Mesenchymal stem cell (in vitro differentiated cells and primary cell): ENCODE data around the gene SRPK3.

Experiments
- DNase-seq: peaks from one replicate; pipeline ENCODE4 v3.0.0-alpha.2; 2013
- H2AFZ ChIP-seq: one replicate; pipeline ENCODE4 v1.6.1; 2013; ENCODE audit warnings: low read depth, mild to moderate bottlenecking, control low read depth, inconsistent platforms, low read length, moderate library complexity
- H2AK5ac ChIP-seq: 2 replicates; pipeline ENCODE4 v1.6.1; 2013; ENCODE audit warnings: low read length, moderate library complexity, mild to moderate bottlenecking, inconsistent platforms; ENCODE audit not compliant: severe bottlenecking
- H2BK120ac ChIP-seq: one replicate; pipeline ENCODE4 v1.6.1; 2013; ENCODE audit warnings: low read depth, mild to moderate bottlenecking, inconsistent platforms, low read length, moderate library complexity
- H2BK12ac ChIP-seq, 2 experiments: one replicate each; pipeline ENCODE4 v1.6.1; 2013; ENCODE audit warnings: inconsistent platforms in 2 of 2, low read length in 2 of 2, mild to moderate bottlenecking in 2 of 2, moderate library complexity in 2 of 2, control low read depth in 1 of 2
- H2BK15ac ChIP-seq: one replicate; pipeline ENCODE4 v1.6.1; 2013; ENCODE audit warnings: mild to moderate bottlenecking, low read depth, inconsistent platforms; ENCODE audit not compliant: poor library complexity, severe bottlenecking
- H2BK5ac ChIP-seq: 2 replicates; pipeline ENCODE4 v1.6.1; 2013; ENCODE audit warnings: low read depth, mild to moderate bottlenecking, low read length, control low read depth, inconsistent platforms; ENCODE audit not compliant: poor library complexity, severe bottlenecking
- H3K14ac ChIP-seq, 2 experiments: one replicate each; pipeline ENCODE4 v1.6.1; 2013; ENCODE audit warnings: inconsistent platforms in 2 of 2, low read length in 2 of 2, control low read depth in 1 of 2, mild to moderate bottlenecking in 1 of 2, moderate library complexity in 1 of 2
- H3K18ac ChIP-seq, 2 experiments: one replicate each; pipeline ENCODE4 v1.6.1; 2013; ENCODE audit warnings: inconsistent platforms in 2 of 2, low read length in 2 of 2, control low read depth in 1 of 2, low read depth in 1 of 2, mild to moderate bottlenecking in 1 of 2
- H3K23ac ChIP-seq, 2 experiments: one replicate each; pipeline ENCODE4 v1.6.1; 2013; ENCODE audit warnings: inconsistent platforms in 2 of 2, low read length in 2 of 2, mild to moderate bottlenecking in 2 of 2, moderate library complexity in 2 of 2, control low read depth in 1 of 2
- H3K27ac ChIP-seq: 2 replicates; pipeline ENCODE4 v1.5.1; 2013; ENCODE audit warnings: mild to moderate bottlenecking, moderate library complexity, low read length, control low read depth, inconsistent platforms; ENCODE audit not compliant: poor library complexity, severe bottlenecking
- H3K27me3 ChIP-seq, 2 experiments: 2 replicates each; pipeline versions ENCODE4 v1.6.1 to v1.7.0; 2013; ENCODE audit warnings: low read length in 2 of 2, mild to moderate bottlenecking in 2 of 2, moderate library complexity in 2 of 2, control low read depth in 1 of 2, inconsistent platforms in 1 of 2; ENCODE audit not compliant: control insufficient read depth in 1 of 2, insufficient read depth in 1 of 2
- H3K36me3 ChIP-seq, 2 experiments: 2 replicates each; pipeline versions ENCODE4 v1.6.1 to v1.7.0; 2013; ENCODE audit warnings: low read length in 2 of 2, control low read depth in 1 of 2, inconsistent platforms in 1 of 2, low read depth in 1 of 2, mild to moderate bottlenecking in 1 of 2; ENCODE audit not compliant: insufficient read depth in 2 of 2, control insufficient read depth in 1 of 2
- H3K4ac ChIP-seq, 2 experiments: one replicate each; pipeline ENCODE4 v1.6.1; 2013; ENCODE audit warnings: inconsistent platforms in 2 of 2, low read length in 2 of 2, mild to moderate bottlenecking in 2 of 2, moderate library complexity in 2 of 2, control low read depth in 1 of 2, low read depth in 1 of 2
- H3K4me1 ChIP-seq: 2 replicates; pipeline ENCODE4 v1.6.1; 2013; ENCODE audit warnings: low read depth, low read length, control low read depth; ENCODE audit not compliant: control insufficient read depth, insufficient read depth
- H3K4me2 ChIP-seq: 2 replicates; pipeline ENCODE4 v1.6.1; 2013; ENCODE audit warnings: low read length, mild to moderate bottlenecking, inconsistent platforms; ENCODE audit not compliant: poor library complexity, severe bottlenecking
- H3K4me3 ChIP-seq, 2 experiments: 2 replicates each; pipeline versions ENCODE4 v1.5.1 to v1.7.0; 2013; ENCODE audit warnings: low read length in 2 of 2, mild to moderate bottlenecking in 2 of 2, control low read depth in 1 of 2, low read depth in 1 of 2; ENCODE audit not compliant: insufficient read depth in 1 of 2
- H3K79me1 ChIP-seq: replicated peaks from 2 replicates; pipeline ENCODE4 v1.6.1; 2013; ENCODE audit warnings: mild to moderate bottlenecking, control low read depth, low read length, inconsistent platforms; ENCODE audit not compliant: poor library complexity, severe bottlenecking
- H3K9ac ChIP-seq: 2 replicates; pipeline ENCODE4 v1.7.0; 2013; ENCODE audit warnings: mild to moderate bottlenecking, low read length, moderate library complexity
- H3K9me3 ChIP-seq: 2 replicates; pipeline ENCODE4 v1.7.0; 2013; ENCODE audit warnings: mild to moderate bottlenecking, low read length; ENCODE audit not compliant: control insufficient read depth
- H4K8ac ChIP-seq: one replicate; pipeline ENCODE4 v1.6.1; 2013; ENCODE audit warnings: inconsistent platforms, mild to moderate bottlenecking, low read length, moderate library complexity
- H4K91ac ChIP-seq: one replicate; pipeline ENCODE4 v1.6.1; 2013; ENCODE audit warnings: mild to moderate bottlenecking, low read length, inconsistent platforms
- whole genome bisulfite sequencing: methylation state at CpG from one replicate; pipeline ENCODE4 v1.1.7; 2013; ENCODE audit warnings: mixed read lengths; 5-methylcytosine and 5-hydroxymethylcytosine counted together

SRPK3 gene

GRCh38 chrX:153776120-153776599 lies 4.7 kb upstream of the SRPK3 start:
- H3K4me1 ChIP-seq = no peaks in the 10 kb centered on the region
- no peak overlapping the region for H3K14ac ChIP-seq
- H3K27ac ChIP-seq = no peak overlapping the region
- no peak overlapping the region for H3K4ac ChIP-seq
- H2BK120ac ChIP-seq = no peak overlapping the region
- peaks cover 0 to 70% of the 10 kb centered on the region in 2 experiments for H3K36me3 ChIP-seq
- H3K79me1 ChIP-seq = no peaks in the 10 kb centered on the region
- no peak overlapping the region for H3K18ac ChIP-seq
- no peak overlapping the region for H3K4me2 ChIP-seq
- 90% methylated on average over 4 of the region's 20 CpGs for WGBS
- H2BK15ac ChIP-seq = no peak overlapping the region
- DNase-seq = no peak
- no peak overlapping the region for H2AFZ ChIP-seq
- H3K27me3 ChIP-seq = peaks cover 0 to 5% of the 10 kb centered on the region in 2 experiments
- H3K9ac ChIP-seq = no peak overlapping the region
- no peak overlapping the region for H3K4me3 ChIP-seq
- no peak overlapping the region for H3K23ac ChIP-seq
- no peaks in the 10 kb centered on the region for H3K9me3 ChIP-seq
- no peak overlapping the region for H4K91ac ChIP-seq
- H4K8ac ChIP-seq = no peak overlapping the region
- H2AK5ac ChIP-seq = no peak overlapping the region
- no peak overlapping the region for H2BK5ac ChIP-seq
- no peak overlapping the region for H2BK12ac ChIP-seq

GRCh38 chrX:153776611-153777045 lies 4.2 kb upstream of the SRPK3 start:
- Histone ChIP-seq H2AK5ac (no peak overlapping the region), H3K4ac (no peak overlapping the region), H2BK5ac (no peak overlapping the region), H3K18ac (no peak overlapping the region), H3K27ac (no peak overlapping the region), H3K9me3 (no peaks in the 10 kb centered on the region), H4K8ac (no peak overlapping the region), H3K4me1 (no peaks in the 10 kb centered on the region), H2BK120ac (no peak overlapping the region), H3K36me3 (peaks cover 0 to 65% of the 10 kb centered on the region in 2 experiments), H3K27me3 (peaks cover 0 to 5% of the 10 kb centered on the region in 2 experiments), H4K91ac (no peak overlapping the region), H2BK15ac (peak overlapping the region; percentile 36), H3K9ac (no peak overlapping the region), H2BK12ac (no peak overlapping the region), H2AFZ (no peak overlapping the region), H3K79me1 (no peaks in the 10 kb centered on the region), H3K4me2 (no peak overlapping the region), H3K4me3 (no peak overlapping the region), H3K14ac (no peak overlapping the region), H3K23ac (no peak overlapping the region)
- WGBS = 100% methylated on average over 1 of the region's 22 CpGs
- DNase-seq = no peak

- Histone ChIP-seq H3K9me3 (no peaks in the 10 kb centered on the region), H3K4me3 (no peak overlapping the region), H2BK5ac (no peak overlapping the region), H2AFZ (no peak overlapping the region), H3K9ac (no peak overlapping the region), H3K23ac (no peak overlapping the region), H3K27me3 (peaks cover 0 to 5% of the 10 kb centered on the region in 2 experiments), H4K91ac (no peak overlapping the region), H2BK120ac (no peak overlapping the region), H3K4me2 (no peak overlapping the region), H2AK5ac (no peak overlapping the region), H3K79me1 (no peaks in the 10 kb centered on the region), H2BK12ac (no peak overlapping the region), H2BK15ac (no peak overlapping the region), H3K14ac (no peak overlapping the region), H3K27ac (no peak overlapping the region), H3K36me3 (peaks cover 0 to 60% of the 10 kb centered on the region in 2 experiments), H3K4ac (no peak overlapping the region), H4K8ac (no peak overlapping the region), H3K4me1 (no peaks in the 10 kb centered on the region), H3K18ac (no peak overlapping the region)
- DNase-seq = no peak
- WGBS = 93% methylated on average over 30 of the region's 34 CpGs
These were observed 3.4 kb upstream of the SRPK3 start for GRCh38 chrX:153777261-153778090.

GRCh38 chrX:153778181-153778580 lies 2.7 kb upstream of the SRPK3 start:
- H3K36me3 ChIP-seq = peaks cover 0 to 60% of the 10 kb centered on the region in 2 experiments
- no peak overlapping the region for H2BK120ac ChIP-seq
- H3K27me3 ChIP-seq = peaks cover 0 to 5% of the 10 kb centered on the region in 2 experiments
- H3K4ac ChIP-seq = no peak overlapping the region
- H4K91ac ChIP-seq = no peak overlapping the region
- H2BK15ac ChIP-seq = no peak overlapping the region
- no peaks in the 10 kb centered on the region for H3K79me1 ChIP-seq
- no peak overlapping the region for H2AFZ ChIP-seq
- 93% methylated on average over 12 of the region's 17 CpGs for WGBS
- H3K9me3 ChIP-seq = no peaks in the 10 kb centered on the region
- H3K23ac ChIP-seq = no peak overlapping the region
- H2BK5ac ChIP-seq = no peak overlapping the region
- no peak overlapping the region for H3K4me2 ChIP-seq
- H3K4me3 ChIP-seq = no peak overlapping the region
- H4K8ac ChIP-seq = no peak overlapping the region
- H3K27ac ChIP-seq = no peak overlapping the region
- no peak overlapping the region for H2BK12ac ChIP-seq
- no peak overlapping the region for H3K18ac ChIP-seq
- H3K9ac ChIP-seq = no peak overlapping the region
- no peak overlapping the region for H2AK5ac ChIP-seq
- no peak overlapping the region for H3K14ac ChIP-seq
- no peaks in the 10 kb centered on the region for H3K4me1 ChIP-seq
- no peak for DNase-seq
